Measurements from ENCODE around the gene MYO6.

The MYO6 gene

DNA sequence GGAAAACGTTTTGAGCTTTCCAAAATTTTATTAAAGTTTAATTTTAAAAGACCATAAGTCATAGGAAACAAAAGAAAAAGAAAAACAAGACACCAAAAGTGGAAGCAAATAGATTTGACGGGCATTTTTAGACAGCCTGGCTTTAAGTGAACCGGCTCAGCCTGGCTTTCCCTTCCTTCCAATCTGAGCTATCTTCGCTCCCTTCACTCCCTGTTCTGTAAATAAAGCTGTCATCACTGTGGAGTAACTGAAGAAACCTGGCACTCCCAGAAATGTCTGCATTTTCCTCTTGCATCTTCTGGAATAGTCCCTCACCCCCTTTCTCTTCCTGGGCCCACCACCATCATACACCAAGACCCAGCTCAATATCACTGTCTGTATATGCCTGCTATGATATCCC is 191.5 kb downstream of the MYO6 start:
- no peak for DNase-seq (ENCODE audit: low read depth in 2 of 2, low spot score in 1 of 2)

DNA sequence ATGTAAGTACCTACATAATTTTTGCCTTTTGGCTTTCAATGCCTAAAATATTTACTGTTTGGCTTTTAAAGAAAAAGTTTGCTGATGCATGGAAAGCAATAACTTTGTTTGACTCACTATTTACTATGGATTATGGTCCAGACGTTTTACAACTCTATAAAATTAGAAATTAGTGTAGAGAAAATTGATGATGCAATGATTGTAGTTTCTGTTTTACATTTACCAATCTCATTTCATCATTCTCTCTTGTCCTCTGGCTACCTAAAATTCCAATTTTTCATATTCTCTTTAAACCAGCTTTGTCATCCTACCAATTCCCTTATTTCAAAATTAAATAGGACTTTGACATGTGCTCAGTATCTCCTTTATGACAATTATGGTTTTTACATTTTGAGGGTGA is 192.5 kb downstream of the MYO6 start:
- DNase-seq (ENCODE audit: low read depth in 2 of 2, low spot score in 1 of 2): no peak

DNA sequence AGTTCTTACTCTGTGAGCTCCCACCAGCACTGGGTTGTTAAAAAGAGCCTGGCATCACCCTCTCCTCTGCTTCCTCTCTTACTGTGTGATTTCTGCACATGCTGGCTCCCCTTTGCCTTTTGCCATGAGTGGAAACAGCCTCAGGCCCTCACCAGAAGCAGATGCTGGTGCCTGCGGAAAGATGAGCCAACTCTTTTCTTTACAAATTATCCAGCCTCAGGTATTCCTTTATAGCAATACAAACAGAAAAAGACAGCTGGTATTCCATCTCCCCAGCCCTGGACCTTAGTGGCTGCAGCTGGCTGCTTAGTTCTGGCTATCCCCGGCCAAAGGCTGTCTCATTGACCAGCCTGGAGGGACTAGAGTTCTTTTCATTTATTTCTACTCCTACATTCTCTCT is 194.3 kb downstream of the MYO6 start:
- no peak for DNase-seq (ENCODE audit: low read depth in 2 of 2, low spot score in 1 of 2)

DNA sequence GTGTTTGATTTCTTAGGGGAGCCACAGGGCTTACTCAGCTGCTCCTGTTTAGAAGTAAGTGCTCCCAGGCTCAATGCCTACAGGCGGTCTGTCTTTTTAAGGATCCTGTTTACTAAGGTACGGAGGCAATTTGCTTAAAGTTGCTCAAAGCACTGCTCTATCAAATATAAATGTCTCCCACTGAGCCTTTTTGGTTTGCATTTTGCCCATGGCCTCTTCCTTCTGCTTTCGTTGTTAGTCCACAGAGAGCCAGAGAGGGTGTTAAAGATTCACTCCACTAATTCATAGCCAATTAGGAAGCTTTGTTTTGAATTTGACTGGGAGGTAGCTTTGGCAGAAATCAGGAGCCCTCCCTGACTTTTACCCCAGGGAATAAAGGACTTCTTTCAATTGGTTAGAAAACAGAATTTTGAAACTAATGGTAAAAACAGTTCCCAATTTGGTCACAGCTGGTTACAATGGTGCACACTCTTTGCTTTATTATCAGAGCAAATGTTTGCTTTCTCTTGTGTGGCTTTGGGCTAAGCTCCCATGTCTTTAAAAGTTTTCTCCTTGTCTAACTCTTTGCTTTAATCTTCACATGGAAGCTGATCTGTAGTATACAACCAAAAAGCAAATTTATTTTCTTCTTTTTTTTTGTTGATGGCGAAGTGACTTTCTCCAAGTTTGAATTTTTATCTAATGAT is 197.2 kb downstream of the MYO6 start:
- DNase-seq (ENCODE audit: low read depth in 2 of 2, low spot score in 1 of 2): no peak

DNA sequence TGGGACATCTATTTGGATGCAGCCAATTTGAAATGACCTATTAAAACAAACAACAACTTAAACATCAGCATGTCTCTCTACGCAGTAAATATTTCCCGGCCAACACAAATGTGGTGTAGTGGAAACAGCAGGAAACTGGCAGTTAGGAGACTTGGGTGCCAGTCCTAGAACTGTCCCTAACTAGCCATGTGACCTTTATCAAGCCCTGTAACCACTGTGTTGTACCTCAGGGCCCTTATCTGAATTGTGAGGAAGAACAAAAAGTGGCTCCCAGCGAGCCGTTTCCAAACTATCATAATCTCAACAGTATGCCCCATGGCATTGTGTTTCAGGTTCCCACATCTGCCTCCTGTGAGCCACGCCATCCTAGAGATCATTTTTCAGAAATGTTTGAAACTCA is 198.9 kb downstream of the MYO6 start:
- DNase-seq (ENCODE audit: low read depth in 2 of 2, low spot score in 1 of 2): no peak

DNA sequence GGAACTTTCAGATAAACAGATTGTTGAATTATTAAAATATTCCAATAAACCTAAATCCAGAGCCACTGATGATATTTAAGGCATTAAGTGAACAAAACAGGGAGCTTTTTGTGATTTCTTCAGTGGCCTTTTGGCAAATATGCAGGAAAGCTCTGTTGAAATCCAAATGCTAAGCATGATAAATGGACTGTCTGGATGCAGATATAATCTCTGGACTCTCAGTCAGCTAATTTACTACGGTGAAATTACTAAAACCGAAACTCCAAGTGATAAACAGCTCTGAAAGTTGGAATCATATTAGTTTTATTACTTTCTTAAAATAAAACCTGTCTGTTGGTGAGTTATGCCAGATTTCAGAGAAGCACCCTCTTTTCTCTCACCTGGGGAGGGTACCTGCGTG is 203.1 kb downstream of the MYO6 start:
- DNase-seq (ENCODE audit: low read depth in 2 of 2, low spot score in 1 of 2): no peak

DNA sequence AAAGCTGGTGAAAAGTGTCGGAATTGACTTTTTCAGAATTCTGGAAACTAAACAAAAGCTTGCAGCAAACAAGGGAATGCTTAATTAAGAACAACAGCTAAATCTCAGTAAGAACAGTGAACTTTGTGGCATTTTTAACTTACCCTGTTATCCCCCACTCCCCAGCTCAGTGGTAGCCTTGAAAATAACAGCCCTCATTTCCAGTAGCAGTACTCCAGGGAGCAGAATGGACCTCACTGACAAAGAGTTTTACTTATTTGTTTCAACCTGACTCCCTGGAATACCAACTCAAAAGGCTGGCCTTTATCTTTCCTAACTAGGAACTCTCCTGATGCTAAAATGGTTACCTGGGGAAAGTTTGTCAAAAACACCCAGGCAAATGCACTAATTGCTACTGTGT is 214.5 kb downstream of the MYO6 start:
- no peak for DNase-seq (ENCODE audit: low read depth in 2 of 2, low spot score in 1 of 2)

DNA sequence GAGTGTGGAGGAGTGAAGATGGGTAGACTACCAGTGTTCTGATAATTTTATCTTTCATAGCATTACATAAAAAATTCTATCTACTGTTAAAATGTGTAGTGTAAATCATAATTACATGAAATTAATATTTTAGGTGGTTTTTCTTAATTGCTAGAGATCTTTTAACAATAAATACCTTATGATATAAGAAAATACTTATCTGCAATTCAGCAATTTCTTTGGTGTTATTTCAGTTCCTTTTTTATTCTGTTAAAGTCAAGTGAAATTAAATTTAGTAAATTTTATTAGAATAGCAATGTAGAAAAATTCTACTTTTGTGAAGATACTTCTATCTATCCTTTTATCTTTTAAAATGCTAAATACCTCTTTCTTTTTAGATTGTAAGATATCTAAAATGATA is 219.1 kb downstream of the MYO6 start:
- DNase-seq (ENCODE audit: low read depth in 2 of 2, low spot score in 1 of 2): no peak

Measured in stimulated activated CD8-positive, alpha-beta memory T cell treated with anti-CD3 and anti-CD28 coated beads, Interleukin-4, amount 100 ng/mL, for 1 hour (primary cell).